Effector CD4-positive, alpha-beta T cell (primary cell): ENCODE measurements around the gene DCLK1.
"Not testable (repeated sequence)": the region's sequence is repeated elsewhere in the genome, so short reads cannot be mapped to it uniquely, and the experiment has no call there.

Source experiments
- DNase-seq: peaks from one replicate; pipeline ENCODE4 v3.0.0-alpha.2; 2020

DCLK1 gene

DNA sequence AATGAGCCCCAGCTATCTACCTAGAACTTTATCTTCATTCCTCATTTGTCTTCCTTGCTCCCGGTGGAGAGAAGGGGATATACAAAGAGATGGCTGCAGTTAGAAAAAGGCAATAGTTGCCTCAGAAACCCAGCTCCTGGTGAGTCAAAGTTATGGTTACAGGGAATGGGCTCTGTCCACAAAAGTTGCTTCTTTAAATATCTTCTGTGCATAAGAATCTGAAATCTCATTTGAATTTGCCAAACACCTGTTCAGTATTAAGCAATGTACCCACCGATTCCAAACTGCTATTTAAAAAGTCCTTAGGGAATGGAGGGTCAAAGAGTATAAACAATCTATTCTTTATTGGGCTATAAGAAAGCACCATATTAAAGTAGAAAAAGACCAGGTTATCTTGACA, 48.4 kb downstream of the DCLK1 start:
- DNase-seq: no peak

- DNase-seq: no peak
Observed at GRCh38 chr13:36082396-36082795, 48.8 kb downstream of the DCLK1 start.

DNA sequence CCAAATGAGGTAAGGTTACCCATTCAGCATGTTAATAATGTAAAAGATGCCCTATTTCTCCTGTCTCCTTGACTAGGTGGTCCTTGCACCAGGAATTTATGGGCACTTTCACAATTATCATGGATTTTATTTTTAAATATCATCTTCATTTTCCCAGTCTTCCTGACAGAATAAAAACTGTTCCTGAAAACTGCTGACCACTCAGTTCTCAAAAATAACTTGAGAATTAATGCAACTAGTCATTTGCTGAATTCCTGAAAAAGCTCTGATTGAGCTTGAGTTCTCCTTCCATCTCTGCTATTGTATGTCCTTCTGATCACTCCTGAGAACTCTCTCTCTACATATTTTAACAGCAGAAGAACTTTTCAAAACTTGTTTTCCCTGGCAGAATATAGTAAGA, 55.0 kb downstream of the DCLK1 start:
- DNase-seq: no peak

GRCh38 chr13:36074659-36075058, 56.5 kb downstream of the DCLK1 start:
- no peak for DNase-seq

GRCh38 chr13:36072152-36072935, 58.8 kb downstream of the DCLK1 start:
- no peak for DNase-seq

GRCh38 chr13:36070504-36071192, 60.5 kb downstream of the DCLK1 start:
- DNase-seq: not testable (repeated sequence)

DNA sequence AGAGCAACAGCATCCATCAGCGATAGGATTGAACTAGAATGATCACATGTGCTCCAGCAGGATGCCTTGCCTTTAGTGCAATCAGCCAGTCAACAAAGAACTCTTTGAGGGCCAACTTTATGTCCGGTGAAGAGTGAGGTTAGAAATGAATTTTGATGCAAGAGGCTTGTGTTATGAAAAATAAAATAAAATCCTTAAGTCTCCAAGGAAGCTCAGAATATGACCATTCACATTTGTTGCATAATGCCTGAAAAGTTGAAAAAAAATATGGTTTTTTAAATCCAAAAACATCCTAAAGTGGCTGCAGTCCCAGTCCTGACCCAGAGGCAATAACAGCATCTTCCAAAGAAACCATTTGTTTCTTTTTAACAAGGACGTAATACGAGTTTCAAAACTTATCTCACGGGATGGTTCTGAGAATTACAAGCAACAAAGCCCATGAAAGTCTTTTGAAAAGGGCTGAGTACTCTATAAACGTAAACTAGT, 61.3 kb downstream of the DCLK1 start:
- no peak for DNase-seq

GRCh38 chr13:36068991-36069390, 62.2 kb downstream of the DCLK1 start:
- DNase-seq: no peak

DNA sequence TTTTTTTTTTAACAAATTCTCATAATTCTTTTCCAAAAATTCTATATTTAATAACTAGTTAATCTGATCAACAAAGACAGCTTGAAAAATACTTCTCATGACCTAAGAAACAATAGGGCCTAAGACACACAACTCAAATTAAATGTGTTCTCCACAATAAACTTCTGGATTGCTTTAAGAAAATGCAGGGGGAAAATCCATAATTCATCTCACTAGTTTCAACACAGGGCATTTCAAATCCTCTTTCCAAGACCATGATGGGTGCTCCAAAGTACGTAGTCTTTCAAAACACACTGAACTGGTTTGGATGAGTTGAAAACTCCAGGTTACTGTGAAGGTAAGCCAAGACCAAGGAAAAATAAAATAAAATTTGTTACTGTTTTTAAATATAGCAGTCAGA, 62.6 kb downstream of the DCLK1 start:
- no peak for DNase-seq

GRCh38 chr13:36067746-36068381, 63.3 kb downstream of the DCLK1 start:
- DNase-seq: no peak

GRCh38 chr13:36062249-36062648, 68.9 kb downstream of the DCLK1 start:
- DNase-seq: no peak

- no peak for DNase-seq
Observed at GRCh38 chr13:36061621-36062020, 69.6 kb downstream of the DCLK1 start.

DNA sequence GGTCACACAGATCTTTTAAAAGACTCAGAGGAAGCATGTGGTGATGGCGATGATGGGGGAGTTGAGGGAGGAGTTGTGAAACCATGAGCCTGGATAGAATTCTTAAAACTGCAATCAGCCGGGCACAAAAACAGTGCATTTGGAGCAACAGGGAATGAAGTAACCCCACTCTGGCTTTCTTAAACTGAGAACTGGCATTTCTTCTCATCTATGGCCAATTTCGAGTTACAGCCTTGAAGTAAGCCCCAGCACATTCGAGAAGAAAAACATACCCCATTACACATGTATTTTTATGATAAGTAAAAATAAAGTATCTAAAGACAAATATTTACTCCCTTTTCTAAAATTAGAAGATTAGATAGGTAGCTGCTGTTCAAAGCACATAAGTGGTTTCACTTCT, 70.1 kb downstream of the DCLK1 start:
- DNase-seq: no peak

- no peak for DNase-seq
Observed at GRCh38 chr13:36059321-36059720, 71.9 kb downstream of the DCLK1 start.

- no peak for DNase-seq
Observed at GRCh38 chr13:36058116-36058515, 73.1 kb downstream of the DCLK1 start.

GRCh38 chr13:36057547-36057946, 73.6 kb downstream of the DCLK1 start:
- DNase-seq: no peak

DNA sequence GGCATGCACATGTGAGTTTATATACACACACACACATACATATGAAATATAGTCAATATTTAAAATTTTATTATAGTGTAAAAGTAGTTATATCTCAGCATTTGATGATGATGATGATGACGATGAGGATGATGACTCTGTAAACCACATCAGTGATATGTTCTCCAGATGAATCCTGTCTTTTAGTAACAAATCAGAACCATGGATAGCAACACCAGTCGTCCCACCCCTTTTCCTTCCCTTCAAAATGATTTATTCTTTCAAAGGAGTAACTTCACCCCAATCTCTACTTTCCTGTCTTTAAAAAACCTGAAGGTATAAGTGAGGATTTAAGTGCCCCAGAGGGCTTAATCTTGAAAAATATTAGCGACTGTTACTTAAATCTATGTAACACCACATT, 74.1 kb downstream of the DCLK1 start:
- no peak for DNase-seq

GRCh38 chr13:36055366-36055765, 75.8 kb downstream of the DCLK1 start:
- DNase-seq: no peak

- DNase-seq: no peak
Observed at GRCh38 chr13:36054041-36054440, 77.1 kb downstream of the DCLK1 start.

- no peak for DNase-seq
Observed at GRCh38 chr13:36051082-36051481, 80.1 kb downstream of the DCLK1 start.

DNA sequence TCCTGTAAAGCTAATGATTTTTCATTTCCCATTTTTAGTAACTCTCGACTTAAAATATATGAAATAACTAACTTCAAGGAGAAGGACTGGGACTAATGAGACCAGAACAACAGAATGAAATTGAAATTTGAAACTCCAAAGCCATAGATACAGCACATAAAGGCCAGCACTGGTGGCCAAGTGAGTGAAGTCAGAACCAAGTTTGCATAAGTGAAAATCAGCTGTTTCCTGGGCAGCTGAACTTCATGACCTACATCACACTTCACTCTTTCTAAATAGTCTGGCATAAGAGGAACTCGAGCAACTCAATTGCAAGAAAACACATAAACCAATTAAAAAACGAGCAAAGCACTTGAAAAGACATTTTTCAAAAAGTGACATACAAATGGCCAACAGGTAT, 84.5 kb downstream of the DCLK1 start:
- no peak for DNase-seq

GRCh38 chr13:36038785-36039555, 92.2 kb downstream of the DCLK1 start:
- DNase-seq: no peak

- DNase-seq: no peak
Observed at GRCh38 chr13:36033035-36033434, 98.1 kb downstream of the DCLK1 start.
